ENCODE results near the gene ENDOG.
A peak's percentile ranks its signal among the peaks of the same experiment; 100 is the strongest.

ENDOG gene

GRCh38 chr9:128828267-128828666, 10.0 kb downstream of the ENDOG start:
- in situ Hi-C loops (cut with HindIII; ENCODE audit: low sequenced_read_pairs) = no loop called here
- no peak overlapping the region for H3K4me3 ChIP-seq (ENCODE audit: low read depth, low read length)
- no peak for TF ChIP-seq CTCF (IDR thresholded peaks at IDR 0.05; ENCODE audit: low read depth, low read length, missing control alignments)
- no peak for DNase-seq (ENCODE audit: low read depth)

GRCh38 chr9:128828719-128829452, 10.6 kb downstream of the ENDOG start:
- no peak for DNase-seq (ENCODE audit: low read depth)
- TF ChIP-seq CTCF (IDR thresholded peaks at IDR 0.05; ENCODE audit: low read depth, low read length, missing control alignments) = no peak
- H3K4me3 ChIP-seq (ENCODE audit: low read depth, low read length) = peak overlapping the region; percentile 66
- in situ Hi-C loops (cut with HindIII; ENCODE audit: low sequenced_read_pairs) = no loop called here

- peak; percentile 72 for DNase-seq (ENCODE audit: low read depth)
- no peak for TF ChIP-seq CTCF (IDR thresholded peaks at IDR 0.05; ENCODE audit: low read depth, low read length, missing control alignments)
- in situ Hi-C loops (cut with HindIII; ENCODE audit: low sequenced_read_pairs) = no loop called here
- H3K4me3 ChIP-seq (ENCODE audit: low read depth, low read length) = peak within 1 kb of the TSS; percentile 66
Measured at GRCh38 chr9:128829477-128830251, 11.4 kb downstream of the ENDOG start, which contains the start of gene SPOUT1. Gene SPOUT1 (minus strand): TSS chr9:128829794. CDS start chr9:128829780, 14 bp downstream.

GRCh38 chr9:128833696-128834095, 15.4 kb downstream of the ENDOG start:
- DNase-seq (ENCODE audit: low read depth) = no peak
- no peak for TF ChIP-seq CTCF (IDR thresholded peaks at IDR 0.05; ENCODE audit: low read depth, low read length, missing control alignments)
- in situ Hi-C loops (cut with HindIII; ENCODE audit: low sequenced_read_pairs) = no loop called here
- no peak overlapping the region for H3K4me3 ChIP-seq (ENCODE audit: low read depth, low read length)

- in situ Hi-C loops (cut with HindIII; ENCODE audit: low sequenced_read_pairs) = no loop called here
- no peak for DNase-seq (ENCODE audit: low read depth)
- H3K4me3 ChIP-seq (ENCODE audit: low read depth, low read length) = no peak overlapping the region
- no peak for TF ChIP-seq CTCF (IDR thresholded peaks at IDR 0.05; ENCODE audit: low read depth, low read length, missing control alignments)
Measured at GRCh38 chr9:128835246-128836210, 17.2 kb downstream of the ENDOG start.

All from astrocyte of the cerebellum (primary cell).